ENCODE data around the gene PRLR.
"Not testable (repeated sequence)": the region's sequence is repeated elsewhere in the genome, so short reads cannot be mapped to it uniquely, and the experiment has no call there.

The PRLR gene

DNA sequence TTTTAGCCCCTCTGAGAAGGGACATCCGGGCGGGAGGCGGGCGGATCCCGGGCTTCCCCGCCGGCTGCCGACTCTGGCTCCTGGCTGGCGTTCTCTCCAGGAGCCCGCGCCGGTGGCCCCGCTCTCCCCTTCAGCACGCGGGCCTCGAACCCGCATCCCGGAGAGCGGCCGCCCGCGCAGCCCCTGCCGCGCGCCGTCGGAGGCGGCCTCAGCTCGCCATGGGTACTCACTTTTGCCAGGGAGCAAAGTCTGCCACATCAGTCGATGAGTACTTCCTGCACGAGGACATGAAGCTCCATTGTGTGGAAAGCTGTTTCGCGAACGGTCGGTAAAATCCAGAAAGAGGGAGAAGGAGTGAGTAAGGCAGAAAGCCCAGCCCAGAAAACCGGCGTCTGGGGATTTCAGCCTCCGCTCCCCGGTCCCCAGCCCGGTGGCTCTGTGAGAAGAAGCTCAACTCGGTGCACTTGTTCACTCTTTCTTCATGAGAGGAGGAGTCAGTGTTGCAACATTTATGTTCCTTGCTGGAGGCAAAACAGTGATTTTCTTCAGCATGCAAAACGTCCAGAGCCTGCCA, at the start of gene PRLR:
Gene PRLR (minus strand): TSS at position 450 of the 574 bp plus-strand sequence. CDS start 140,867 bp downstream, outside the sequence.
- DNase-seq, result peak; percentile 7

DNA sequence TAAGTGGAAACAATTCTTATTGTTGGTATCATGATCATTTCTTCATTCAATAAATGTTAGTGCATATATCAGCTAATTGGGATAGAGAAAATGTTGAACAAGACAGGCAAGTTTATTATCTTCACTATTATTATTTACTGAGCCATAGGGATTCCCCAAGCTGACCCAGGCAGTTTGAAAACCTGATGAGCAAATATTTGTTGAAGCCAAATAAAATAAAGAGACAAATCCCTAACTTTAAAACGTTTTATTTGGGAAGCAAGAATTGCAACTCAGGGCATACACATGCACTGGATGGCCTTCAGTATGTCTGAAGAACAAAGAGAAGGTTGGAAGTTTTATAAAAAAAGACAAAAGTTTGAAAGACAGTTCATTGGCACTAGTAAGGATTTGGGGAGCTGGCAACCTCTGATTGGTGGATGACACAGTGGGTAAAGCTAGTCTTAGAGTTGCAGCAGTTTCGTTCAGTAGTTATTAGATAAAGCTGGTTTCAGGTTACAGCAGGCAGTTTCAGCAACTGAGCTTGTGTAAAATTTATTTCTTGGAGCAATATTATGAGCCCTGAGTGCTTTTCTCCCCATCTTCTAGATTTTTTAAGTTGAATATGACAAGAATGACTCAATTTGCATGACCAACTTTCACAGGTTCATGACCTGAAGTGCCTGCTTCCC, 44.7 kb upstream of the PRLR start:
- DNase-seq, result no peak

DNA sequence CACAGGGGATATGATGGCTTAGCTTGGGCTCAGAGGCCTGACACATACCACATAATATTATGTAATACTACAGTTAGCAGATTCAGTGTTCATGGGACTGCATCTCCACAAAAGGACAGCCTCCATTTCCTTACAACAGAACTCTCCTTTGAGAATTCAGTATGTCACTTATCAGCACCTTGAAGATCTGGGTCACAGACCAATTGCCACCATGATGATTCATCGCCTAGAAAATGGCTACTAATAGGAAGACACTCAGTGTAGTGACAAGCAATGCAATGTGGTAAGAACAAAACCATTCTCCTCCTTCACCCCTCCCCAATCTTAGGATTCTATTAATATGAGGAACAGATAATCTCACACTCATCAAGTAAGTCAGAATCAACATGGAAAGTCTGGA, 38.7 kb upstream of the PRLR start:
- no peak for DNase-seq

DNA sequence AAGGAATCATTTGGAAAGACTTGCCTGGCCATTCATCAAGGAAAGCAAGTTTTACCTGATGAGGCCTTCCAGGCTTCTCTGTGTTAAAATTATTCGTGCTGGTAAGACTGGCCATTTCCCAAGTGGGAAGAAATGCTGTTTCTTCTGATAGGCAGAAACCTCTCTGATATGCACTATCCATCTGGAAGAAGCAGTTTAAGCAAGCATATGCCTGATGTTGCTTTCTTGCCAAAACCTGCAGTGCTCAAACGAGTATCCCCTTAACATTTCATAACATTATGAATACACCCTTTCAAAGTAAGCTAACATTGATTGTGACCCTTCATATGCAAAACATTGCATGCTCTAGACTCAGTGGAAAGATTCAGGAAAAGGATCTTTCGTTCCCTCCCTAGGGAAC, 36.0 kb upstream of the PRLR start:
- DNase-seq, result no peak

DNA sequence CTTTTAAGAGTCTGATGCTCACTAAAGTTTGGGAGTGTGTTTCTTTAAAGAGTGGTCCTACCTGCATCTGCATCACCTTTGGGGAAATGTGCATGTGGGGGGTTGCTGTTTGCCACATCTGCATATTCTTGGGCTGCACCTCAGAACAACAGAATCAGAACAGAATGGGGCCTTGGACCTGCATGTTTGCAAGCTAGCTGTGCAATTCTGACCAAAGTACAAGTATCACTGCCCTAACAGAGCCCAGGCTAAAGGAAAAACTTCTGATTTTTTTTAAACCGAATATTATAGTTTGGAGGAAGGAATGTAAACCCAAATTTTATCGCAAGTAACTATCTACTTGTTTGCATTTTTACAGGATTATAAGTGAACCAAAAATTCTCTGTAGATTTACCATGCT, 34.2 kb upstream of the PRLR start:
- no peak for DNase-seq

DNA sequence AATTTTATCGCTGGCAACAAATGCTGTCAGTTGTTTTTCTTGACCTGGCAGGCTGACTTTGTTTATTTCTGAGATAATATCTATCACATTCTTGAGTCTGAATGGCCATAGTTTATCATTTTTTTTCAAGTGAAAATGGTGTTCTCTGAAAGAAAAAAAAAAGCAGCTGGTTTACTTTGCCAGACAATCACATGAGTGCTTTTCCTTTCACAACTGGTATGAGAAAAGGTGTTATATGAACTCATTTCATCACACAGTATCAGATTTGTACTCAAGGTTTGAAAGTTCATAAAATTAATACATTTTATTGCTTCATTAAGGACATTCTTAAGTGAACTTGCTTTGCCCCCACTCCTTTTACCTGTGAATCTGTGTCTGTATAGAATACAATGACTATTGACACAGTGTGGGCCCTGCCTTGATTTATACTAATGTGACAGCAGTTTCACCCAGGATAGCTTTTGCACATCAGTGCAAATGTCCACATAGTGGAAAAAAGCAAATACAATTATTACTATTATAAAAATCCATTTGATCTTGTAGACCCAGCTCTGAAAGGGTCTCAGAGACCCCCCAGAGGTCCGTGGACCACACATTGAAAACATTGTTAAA, 33.1 kb upstream of the PRLR start:
- no peak for DNase-seq

DNA sequence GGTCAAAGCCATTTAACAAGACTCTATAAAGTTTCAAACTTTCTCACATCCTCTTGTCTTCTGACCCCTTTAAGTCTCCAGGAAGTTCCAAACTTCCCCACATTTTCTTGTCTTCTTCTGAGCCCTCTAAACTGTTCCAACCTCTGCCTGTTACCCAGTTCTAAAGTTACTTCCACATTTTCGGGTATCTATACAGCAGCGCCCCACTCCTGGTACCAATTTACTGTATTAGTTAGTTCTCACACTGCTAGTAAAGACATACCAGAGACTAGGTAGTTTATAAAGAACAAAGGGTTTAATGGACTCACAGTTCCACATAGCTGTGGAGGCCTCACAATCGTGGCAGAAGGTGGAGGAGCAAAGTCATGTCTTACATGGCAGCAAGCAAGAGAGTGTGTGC, 23.3 kb upstream of the PRLR start:
- no peak for DNase-seq

DNA sequence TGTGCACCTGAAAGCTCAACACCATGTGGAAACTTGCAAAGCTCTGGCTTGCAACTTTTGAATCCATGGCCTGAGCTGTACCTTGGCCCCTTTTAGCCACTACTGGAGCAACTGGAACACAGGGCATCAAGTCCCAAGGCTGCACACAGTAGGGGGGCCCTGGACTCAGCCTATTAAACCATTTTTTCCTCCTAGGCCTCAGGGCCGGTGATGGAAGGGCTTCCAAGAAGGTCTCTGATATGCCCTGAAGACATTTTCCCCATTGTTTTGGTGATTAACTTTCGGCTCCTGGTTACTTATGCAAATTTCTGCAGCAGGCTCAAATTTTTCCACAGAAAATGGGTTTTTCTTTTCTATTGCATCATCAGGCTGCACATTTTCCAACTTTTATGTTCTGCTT, 22.7 kb upstream of the PRLR start:
- DNase-seq, result no peak

DNA sequence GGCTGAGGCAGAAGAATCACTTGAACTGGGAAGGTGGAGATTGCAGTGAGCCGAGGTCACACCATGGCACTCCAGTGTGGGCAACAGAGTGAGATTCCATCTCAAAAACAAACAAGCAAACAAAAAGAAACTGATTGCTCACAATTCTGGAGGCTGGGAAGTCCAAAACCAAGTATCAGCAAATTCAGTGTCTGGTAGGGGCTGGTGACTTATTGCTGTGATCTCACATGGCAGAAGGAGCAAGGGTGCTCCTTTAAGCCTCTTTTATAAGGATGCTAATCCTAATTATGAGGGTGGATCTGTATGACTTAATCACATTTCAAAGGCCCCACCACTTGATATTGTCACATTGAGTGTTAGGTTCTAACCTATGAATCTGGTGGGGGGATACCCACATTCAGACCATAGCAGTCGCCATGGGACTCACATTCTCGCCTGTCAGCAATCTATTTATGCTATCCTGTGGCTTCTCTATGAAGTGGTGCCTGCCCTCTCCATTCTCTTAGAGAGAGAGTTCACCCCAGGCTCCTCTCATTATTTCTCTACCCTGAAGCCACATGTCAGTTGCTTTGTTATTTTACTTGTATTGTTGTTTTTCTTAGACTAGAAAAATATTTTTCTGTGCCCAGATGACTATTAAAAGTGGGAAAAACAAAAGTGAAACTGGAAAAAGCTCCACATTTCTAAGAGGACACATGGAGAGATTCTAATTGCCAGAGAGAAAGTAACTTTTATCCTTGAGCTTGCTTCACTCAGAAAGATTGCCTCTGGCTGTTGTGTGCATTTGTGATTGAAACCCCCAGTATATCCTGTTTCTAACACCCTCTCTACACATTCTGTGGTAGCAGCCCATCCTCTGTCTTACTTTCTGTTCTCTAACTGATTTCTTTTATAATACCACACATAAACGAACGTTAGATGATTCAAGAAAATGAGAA, 18.8 kb upstream of the PRLR start:
- no peak for DNase-seq

DNA sequence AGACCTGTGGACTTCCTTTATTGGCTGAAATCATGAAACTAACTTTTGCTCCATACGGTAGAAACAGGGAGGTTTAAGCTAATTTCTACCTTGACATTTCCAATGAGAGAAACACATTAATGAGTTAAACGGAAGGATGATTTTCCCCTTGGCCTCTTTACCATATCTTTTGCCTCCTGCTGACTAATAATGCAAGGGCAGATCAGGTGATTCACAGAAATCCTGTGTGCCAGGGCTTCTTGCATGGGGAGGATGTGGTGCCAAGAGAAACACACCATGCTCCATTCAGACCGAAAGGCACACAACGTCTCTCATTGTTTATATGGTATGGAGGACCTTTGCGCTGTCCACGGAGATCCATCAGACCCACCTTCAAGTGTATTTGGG, 17.4 kb upstream of the PRLR start:
- DNase-seq, result no peak

DNA sequence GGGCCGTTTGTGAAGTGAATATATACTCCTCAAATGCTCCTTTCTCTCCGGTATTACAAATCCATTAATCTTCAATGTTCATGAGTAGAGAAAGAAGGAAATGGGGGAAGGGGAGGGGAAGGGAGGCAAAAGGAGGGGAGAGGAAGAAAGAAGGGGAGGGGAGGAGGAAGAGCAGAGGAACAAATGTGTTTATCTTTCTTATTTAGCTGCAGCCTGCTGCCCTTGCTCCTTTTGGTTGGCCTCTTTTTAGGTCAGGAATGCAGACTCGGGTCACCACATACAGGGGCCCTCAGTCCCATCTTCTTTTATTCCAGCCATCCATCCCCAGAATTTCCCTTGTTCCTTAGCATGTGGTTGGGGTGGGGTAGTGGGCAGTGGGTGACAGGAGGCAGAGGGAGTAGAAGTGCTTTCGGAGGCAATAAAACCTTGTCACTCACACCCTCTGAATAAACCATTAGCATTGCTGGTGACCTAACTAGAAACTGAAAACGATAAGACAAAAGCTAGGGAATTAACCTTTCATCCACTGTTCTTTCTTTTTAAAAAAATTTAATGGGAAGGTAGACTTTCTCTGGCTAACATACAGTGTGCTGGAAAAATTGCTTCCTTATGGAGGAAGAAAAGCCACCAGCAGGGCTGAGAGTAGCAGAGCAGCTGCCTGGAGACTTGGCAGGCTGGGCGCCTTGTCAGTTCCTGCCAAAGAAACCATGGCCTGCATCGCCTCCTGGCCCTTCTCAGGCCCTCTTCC, 16.8 kb upstream of the PRLR start:
- DNase-seq, result no peak

DNA sequence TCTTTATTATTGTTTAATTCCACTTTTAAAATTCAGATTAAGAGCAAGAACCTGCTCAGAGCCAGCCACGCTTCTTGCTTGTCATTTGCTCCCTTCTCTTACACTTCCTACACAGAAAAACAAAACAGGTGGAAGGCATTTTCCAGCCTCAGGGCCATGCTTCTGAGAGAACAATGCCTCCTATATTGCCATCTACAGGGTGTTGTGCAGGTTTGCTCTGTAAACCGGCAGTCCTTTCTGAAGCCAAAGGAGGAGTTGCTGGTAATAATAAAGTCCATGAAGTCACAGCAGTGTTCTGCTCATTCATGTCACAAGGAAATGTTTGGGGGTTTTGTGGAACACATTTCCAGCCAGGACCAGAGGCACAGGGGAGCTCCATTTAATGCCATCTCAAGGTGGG, 16.1 kb upstream of the PRLR start:
- no peak for DNase-seq

DNA sequence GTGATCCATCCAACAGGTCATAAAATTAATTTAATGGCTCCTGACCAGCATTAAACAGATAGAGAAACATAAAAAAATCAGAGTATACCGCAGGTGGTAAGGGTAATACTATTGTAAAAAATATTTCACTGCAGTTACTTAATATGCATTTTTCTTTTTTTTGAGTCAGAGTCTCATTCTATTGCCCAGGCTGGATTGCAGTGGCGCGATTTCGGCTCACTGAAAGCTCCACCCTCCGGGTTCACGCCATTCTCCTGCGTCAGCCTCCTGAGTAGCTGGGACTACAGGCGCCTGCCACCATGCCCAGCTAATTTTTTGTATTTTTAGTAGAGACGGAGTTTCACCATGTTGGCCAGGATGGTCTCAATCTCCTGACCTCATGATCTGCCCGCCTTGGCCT, 15.1 kb upstream of the PRLR start:
- not testable (repeated sequence) for DNase-seq

DNA sequence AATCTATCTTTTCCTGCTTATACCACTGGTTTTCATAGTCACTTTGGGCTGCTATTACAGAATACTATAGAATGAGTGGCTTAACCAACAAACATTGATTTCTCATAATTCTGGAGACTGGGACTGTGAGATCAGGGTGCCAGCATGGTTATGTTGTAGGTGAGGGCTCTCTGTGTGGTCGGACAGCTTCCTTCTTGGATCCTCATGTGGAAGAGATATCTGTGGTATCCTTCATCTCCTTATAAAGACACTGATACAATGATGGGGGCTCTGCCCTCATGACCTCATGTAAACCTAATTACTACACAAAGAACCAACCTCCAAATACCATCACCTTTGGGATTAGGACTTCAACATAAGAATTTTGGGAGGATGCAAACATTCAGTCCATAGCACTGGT, 13.9 kb upstream of the PRLR start:
- DNase-seq, result no peak

DNA sequence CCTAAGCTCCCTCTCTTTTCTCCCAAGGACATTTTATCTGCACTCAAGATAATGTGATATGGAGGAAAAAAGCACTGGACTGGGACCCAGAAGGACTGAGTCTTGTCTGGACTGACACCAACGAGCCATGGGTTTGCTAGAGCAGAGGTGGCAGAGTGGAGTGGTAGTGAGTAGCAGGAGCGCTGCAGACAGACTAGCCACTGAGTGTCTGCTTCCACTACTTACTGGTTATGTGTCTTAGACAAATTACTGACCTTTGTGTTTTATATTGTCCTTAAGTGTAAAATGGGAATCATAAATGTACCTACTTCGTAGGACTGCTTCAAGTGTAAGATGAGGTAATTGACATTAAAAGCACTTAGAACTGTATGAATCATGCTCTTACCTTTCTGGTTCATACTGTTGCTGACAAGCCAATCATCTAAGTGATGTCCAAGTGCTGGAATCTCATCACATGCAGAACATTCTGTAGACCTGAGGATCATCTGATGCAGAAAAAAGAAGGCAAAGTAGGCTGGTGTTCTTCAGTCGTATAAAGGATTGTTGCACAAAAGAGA, 12.5 kb upstream of the PRLR start:
- no peak for DNase-seq

DNA sequence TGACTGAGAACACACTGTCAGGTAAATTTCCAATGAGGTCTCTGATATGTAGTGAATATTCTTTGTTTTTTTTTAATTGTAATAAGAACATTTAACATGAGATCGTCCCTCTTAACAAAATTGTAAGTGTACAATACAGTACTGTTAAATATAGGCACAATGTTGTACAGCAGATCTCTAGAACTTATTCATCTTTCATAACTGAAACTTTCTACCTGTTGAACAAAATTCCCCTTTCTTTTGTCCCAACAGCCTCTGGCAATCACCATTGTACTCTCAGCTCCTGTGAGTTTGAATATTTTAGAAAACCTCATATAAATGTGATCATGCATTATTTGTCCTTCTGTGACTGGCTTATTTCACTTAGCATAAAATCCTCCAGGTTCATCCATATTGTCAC, 10.6 kb upstream of the PRLR start:
- no peak for DNase-seq

DNA sequence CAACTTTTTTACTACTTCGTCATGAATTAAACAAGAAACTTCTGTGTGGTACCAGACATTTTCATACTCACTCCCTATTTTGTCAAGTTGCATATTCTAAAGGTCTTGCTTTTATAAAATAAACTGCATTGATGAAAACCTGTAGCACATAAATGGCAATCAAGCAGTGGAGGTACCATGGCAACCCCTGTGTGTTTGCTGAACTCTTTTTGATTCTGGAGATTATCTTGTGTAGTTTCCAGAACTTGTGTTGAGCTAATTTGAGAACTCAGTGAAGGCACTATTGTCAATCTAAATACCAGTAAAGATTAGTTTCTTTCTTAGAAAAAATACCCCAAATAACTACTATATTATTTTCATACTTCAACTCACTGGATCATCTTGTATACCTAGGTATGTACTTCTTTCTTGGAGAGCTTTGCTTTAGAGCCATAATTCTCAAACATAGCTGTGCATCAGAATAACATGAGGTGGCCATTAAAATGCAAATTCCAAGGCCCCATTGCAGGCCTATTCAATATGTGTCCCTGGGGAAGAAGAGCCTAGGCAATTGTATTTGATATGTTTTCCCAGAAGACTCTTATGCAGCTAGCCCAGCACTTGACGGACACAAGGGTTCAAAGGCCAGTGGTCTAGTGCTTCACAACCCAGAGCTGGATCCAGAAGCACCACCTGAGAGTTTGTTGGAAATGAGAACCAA, 9.8 kb upstream of the PRLR start:
- DNase-seq, result no peak

DNA sequence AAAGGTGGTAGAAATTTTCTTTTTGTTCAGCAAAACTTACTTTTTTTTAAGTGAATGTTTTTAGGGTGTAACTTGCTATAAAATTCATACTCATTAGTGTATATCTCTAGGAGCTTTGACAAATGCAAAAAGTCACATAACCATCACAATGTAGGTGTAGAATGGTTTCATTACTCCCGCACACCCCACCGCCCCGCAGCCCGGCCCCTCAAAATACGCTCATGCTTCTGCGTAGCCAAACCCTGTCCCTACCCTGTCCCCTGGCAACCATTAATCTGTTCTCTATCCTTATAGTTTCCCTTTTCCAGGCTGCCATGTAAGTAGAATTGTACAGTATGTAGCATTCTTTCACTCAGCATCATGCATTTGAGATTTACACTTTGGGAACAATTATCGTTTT, 9.2 kb upstream of the PRLR start:
- no peak for DNase-seq

DNA sequence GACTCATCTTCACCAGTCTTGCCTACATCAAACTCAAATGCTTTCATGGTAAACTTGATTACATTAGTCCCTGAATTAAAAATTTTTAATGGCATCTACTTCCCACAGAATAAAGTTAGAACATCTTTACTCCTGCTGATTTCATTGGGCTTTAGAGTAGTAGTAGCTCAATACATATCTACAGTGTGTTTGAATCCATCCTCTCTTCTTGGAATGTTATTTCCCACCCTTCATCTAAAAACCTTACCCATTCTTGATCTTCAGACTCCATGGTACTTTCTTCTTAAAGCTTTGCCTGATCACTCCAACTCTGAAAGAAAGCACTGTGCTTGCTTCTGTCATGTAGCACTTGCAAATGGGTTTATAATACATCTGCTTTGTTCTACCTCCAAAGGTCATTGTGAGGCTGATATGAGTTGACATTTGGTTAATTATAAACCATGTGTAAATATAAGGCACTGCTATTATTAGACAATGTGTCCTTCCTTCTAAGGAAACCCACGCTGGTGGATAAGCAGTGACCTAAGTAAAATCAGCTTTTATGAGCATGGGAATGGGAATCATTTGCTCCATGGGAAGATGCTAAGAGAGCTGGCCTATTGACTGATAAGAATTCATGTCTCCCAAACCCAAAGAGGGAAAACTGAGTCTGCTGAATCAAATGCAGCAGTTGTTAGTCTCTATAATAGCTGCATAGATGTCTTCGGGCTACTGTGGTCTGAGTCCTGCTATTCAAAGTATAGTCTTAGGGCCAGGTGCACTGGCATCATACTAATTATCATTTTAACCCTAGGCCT, 7.5 kb upstream of the PRLR start:
- no peak for DNase-seq

DNA sequence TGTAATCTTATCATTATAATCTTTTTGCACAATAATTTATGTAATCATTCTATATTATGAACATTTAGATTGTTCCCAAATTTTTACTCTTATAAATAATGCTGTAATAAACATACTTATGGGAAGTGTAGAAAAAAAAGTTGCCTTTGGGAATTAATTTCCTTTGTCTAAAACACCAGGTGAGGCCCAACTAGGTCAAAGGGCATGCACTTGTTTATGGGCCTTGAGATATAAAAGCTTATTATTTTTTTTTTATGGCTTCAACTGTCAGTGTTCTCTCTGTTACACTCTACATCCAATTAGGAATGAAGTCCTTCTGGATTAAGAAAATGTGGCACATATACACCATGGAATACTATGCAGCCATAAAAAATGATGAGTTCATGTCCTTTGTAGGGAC, 6.5 kb upstream of the PRLR start:
- no peak for DNase-seq

DNA sequence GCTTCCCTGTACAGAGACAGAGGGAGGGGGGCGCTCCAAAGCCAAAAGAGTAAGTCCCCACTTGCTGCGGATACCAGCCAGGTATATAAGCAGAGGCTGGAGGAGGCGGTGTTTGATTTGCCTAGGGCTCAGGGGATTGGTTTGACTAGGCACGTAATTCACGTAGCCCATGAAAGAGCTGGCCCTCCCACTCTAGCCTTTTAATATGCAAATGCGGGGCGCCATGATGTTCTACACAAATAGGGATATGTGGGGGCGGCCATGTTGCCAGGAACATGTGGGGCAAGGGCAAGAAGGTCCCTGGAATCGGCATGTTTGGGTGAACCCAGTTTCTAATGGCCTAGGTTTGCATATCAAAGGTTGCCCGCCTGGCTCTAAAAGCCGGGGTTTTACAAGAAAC, 3.3 kb upstream of the PRLR start:
- no peak for DNase-seq
